Measurements from ENCODE around the gene SLC41A1.

GRCh38 chr1:205861540-205861939 is 48.5 kb upstream of the SLC41A1 start:
- TF ChIP-seq, protein P1, sequence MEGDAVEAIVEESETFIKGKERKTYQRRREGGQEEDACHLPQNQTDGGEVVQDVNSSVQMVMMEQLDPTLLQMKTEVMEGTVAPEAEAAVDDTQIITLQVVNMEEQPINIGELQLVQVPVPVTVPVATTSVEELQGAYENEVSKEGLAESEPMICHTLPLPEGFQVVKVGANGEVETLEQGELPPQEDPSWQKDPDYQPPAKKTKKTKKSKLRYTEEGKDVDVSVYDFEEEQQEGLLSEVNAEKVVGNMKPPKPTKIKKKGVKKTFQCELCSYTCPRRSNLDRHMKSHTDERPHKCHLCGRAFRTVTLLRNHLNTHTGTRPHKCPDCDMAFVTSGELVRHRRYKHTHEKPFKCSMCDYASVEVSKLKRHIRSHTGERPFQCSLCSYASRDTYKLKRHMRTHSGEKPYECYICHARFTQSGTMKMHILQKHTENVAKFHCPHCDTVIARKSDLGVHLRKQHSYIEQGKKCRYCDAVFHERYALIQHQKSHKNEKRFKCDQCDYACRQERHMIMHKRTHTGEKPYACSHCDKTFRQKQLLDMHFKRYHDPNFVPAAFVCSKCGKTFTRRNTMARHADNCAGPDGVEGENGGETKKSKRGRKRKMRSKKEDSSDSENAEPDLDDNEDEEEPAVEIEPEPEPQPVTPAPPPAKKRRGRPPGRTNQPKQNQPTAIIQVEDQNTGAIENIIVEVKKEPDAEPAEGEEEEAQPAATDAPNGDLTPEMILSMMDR (IDR thresholded peaks at IDR 0.05; ENCODE audit: poor library complexity), result no peak
- TF ChIP-seq EZH2 (IDR thresholded peaks at IDR 0.05; ENCODE audit: borderline replicate concordance), result no peak
